WTC11 (cell line): Measurements from ENCODE around the gene SOWAHB. TPM values are rescaled to one million over a fixed set of nuclear protein-coding genes. Genes with fewer than 3 reads are reported as not detected.

ENCODE experiments used
- ATAC-seq: fragments of 200-7000 bp; cut with Tn5 transposase; 2 replicates; pipeline ENCODE4 v1.10.0; 2021; ENCODE audit warnings: mild to moderate bottlenecking, moderate library complexity
- CTCF ChIA-PET: fragments of 300-600 bp; sonication (Branson Sonifier 250); formaldehyde crosslinking; loops from one replicate; lab custom pipeline; 2021; ENCODE audit warnings: antibody characterized with exemption; lab: Charles Lee
- POLR2A ChIA-PET: fragments of 350-600 bp; sonication (Branson Sonifier 250); formaldehyde crosslinking; loops from one replicate; lab custom pipeline; 2021; ENCODE audit warnings: antibody characterized with exemption; lab: Charles Lee
- DNase-seq: peaks from one replicate; pipeline ENCODE4 v3.0.0; 2021; ENCODE audit warnings: low spot score
- H3K27ac Mint-ChIP-seq: 2 replicates; pipeline ENCODE4 v1.8.0; 2021; ENCODE audit warnings: mixed read lengths
- H3K27me3 Mint-ChIP-seq: 2 replicates; pipeline ENCODE4 v1.8.0; 2021; ENCODE audit warnings: low read depth, mild to moderate bottlenecking, moderate library complexity, mixed read lengths
- H3K36me3 Mint-ChIP-seq: 2 replicates; pipeline ENCODE4 v1.8.0; 2021; ENCODE audit warnings: mixed read lengths
- H3K4me1 Mint-ChIP-seq: 2 replicates; pipeline ENCODE4 v1.8.0; 2022; ENCODE audit warnings: mixed read lengths
- H3K4me3 Mint-ChIP-seq: 2 replicates; pipeline ENCODE4 v1.8.0; 2021; ENCODE audit warnings: mild to moderate bottlenecking, moderate library complexity, mixed read lengths
- H3K9me3 Mint-ChIP-seq: 2 replicates; pipeline ENCODE4 v1.8.0; 2021; ENCODE audit warnings: mixed read lengths
- AFF4 ChIP-seq: sonication (generic); formaldehyde crosslinking; IDR thresholded peaks from 2 replicates; pipeline ENCODE4 v1.8.1; 2023; ENCODE audit warnings: mild to moderate bottlenecking, missing genetic modification reagents, borderline replicate concordance
- ATF6 ChIP-seq: sonication (generic); formaldehyde crosslinking; IDR thresholded peaks from 2 replicates; pipeline ENCODE4 v1.8.1; 2023; ENCODE audit warnings: mild to moderate bottlenecking, missing genetic modification reagents
- CBFB ChIP-seq: sonication (generic); formaldehyde crosslinking; IDR thresholded peaks from 2 replicates; pipeline ENCODE4 v1.8.1; 2022; ENCODE audit warnings: mild to moderate bottlenecking, low read depth, missing genetic modification reagents
- CREB1 ChIP-seq: sonication (generic); formaldehyde crosslinking; IDR thresholded peaks from 2 replicates; pipeline ENCODE4 v1.8.0; 2023; ENCODE audit warnings: mild to moderate bottlenecking, missing genetic modification reagents
- CREM ChIP-seq: sonication (generic); formaldehyde crosslinking; IDR thresholded peaks from 2 replicates; pipeline ENCODE4 v1.8.1; 2022; ENCODE audit warnings: mild to moderate bottlenecking, missing genetic modification reagents, moderate library complexity
- FOXJ3 ChIP-seq: sonication (generic); formaldehyde crosslinking; IDR thresholded peaks from 2 replicates; pipeline ENCODE4 v1.9.0; 2021; ENCODE audit warnings: missing genetic modification reagents, mild to moderate bottlenecking, borderline replicate concordance
- JAZF1 ChIP-seq: fragments of 250-450 bp; sonication (Bioruptor Pico); IDR thresholded peaks from 2 replicates; pipeline ENCODE4 v1.9.0; 2021; ENCODE audit warnings: moderate library complexity, mild to moderate bottlenecking, inconsistent platforms
- JUN ChIP-seq: sonication (generic); formaldehyde crosslinking; IDR thresholded peaks from 2 replicates; pipeline ENCODE4 v1.8.0; 2023; ENCODE audit warnings: mild to moderate bottlenecking, missing genetic modification reagents
- MLX ChIP-seq: sonication (generic); formaldehyde crosslinking; IDR thresholded peaks from 2 replicates; pipeline ENCODE4 v1.8.1; 2023; ENCODE audit warnings: mild to moderate bottlenecking, missing genetic modification reagents, moderate library complexity
- MYBL2 ChIP-seq: sonication (generic); formaldehyde crosslinking; IDR thresholded peaks from 2 replicates; pipeline ENCODE4 v1.8.1; 2023; ENCODE audit warnings: mild to moderate bottlenecking, moderate library complexity, missing genetic modification reagents
- NFYB ChIP-seq: sonication (generic); formaldehyde crosslinking; conservative IDR thresholded peaks from 2 replicates; pipeline ENCODE4 v1.8.0; 2022; ENCODE audit warnings: low read depth, missing genetic modification reagents
- NR2C2 ChIP-seq: sonication (generic); formaldehyde crosslinking; IDR thresholded peaks from 2 replicates; pipeline ENCODE4 v1.8.0; 2022; ENCODE audit warnings: mild to moderate bottlenecking, missing genetic modification reagents
- STAT6 ChIP-seq: sonication (generic); formaldehyde crosslinking; conservative IDR thresholded peaks from 2 replicates; pipeline ENCODE4 v1.8.1; 2023; ENCODE audit warnings: mild to moderate bottlenecking, low read depth, missing genetic modification reagents, moderate library complexity
- ZMAT4 ChIP-seq: fragments of 250-450 bp; sonication (Bioruptor Pico); IDR thresholded peaks from 2 replicates; pipeline ENCODE4 v1.9.0; 2021; ENCODE audit warnings: mild to moderate bottlenecking
- ZNF423 ChIP-seq: fragments of 250-450 bp; sonication (Bioruptor Pico); IDR thresholded peaks from 2 replicates; pipeline ENCODE4 v2.1.2; 2022; ENCODE audit warnings: mild to moderate bottlenecking, moderate library complexity
- ZNF425 ChIP-seq: fragments of 250-450 bp; sonication (Bioruptor Pico); conservative IDR thresholded peaks from 2 replicates; pipeline ENCODE4 v1.9.0; 2021; ENCODE audit warnings: mild to moderate bottlenecking
- ZNF671 ChIP-seq: fragments of 250-450 bp; sonication (Bioruptor Pico); IDR thresholded peaks from 2 replicates; pipeline ENCODE4 v1.8.0; 2021; ENCODE audit warnings: mild to moderate bottlenecking
- total RNA-seq: library from RNA; stranded (reverse); gene quantifications from 3 replicates; pipeline ENCODE4 v1.2.3, GENCODE V29; 2021
- TF ChIP-seq, protein P1 (sequence below): sonication (generic); formaldehyde crosslinking; IDR thresholded peaks from 2 replicates; pipeline ENCODE4 v1.8.1; 2022; ENCODE audit warnings: mild to moderate bottlenecking, moderate library complexity, missing genetic modification reagents
- TF ChIP-seq, protein P2 (sequence below): fragments of 250-450 bp; sonication (Bioruptor Pico); IDR thresholded peaks from 2 replicates; pipeline ENCODE4 v2.1.2; 2022; ENCODE audit warnings: mild to moderate bottlenecking, moderate library complexity

SOWAHB gene
- total RNA-seq, 1 experiment from 2014 or later = 1.5 TPM

DNA sequence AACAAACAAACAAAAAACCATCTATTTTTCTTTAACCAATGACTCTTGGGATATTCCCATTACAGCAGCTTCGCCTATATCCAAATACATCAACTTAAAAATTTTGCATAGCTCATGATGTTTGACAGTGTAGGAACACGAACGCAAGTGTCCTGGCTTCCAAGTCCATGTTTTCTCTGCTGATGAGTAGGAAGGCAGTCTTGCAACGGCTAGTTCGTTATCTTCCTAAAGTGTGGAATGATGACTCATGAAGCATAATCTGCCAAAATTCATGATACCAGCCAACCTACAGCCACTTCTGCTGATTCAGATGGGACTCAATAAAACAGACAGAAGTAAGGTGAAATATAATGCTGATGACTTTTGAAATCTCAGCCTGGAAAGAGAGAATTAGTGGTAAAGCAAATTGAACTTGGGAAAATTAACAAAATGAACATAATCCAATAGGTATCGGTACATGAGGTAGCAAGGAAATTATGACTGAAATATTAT is 45.2 kb upstream of the SOWAHB start:
- POLR2A ChIA-PET = no interaction called here
- Mint-ChIP-seq H3K36me3 (peaks cover 11% of the 10 kb centered on the region), H3K4me3 (no peak overlapping the region), H3K27ac (no peak overlapping the region), H3K4me1 (peaks cover 11% of the 10 kb centered on the region), H3K27me3 (peaks cover 5% of the 10 kb centered on the region), H3K9me3 (0 out of 2 replicates have a peak, but pooled peaks cover 5% of the 10 kb centered on the region)
- DNase-seq (no peak), ATAC-seq (no peak)
- CTCF ChIA-PET = no interaction called here
- no peak for TF ChIP-seq ATF6 (CRISPR knock-in tag)
- no peak for TF ChIP-seq ZNF671 (CRISPR knock-in tag)
- TF ChIP-seq NFYB (CRISPR knock-in tag) = no peak
- no peak for TF ChIP-seq MYBL2

- H3K4me3 Mint-ChIP-seq = no peak overlapping the region
- H3K4me1 Mint-ChIP-seq = no peaks in the 10 kb centered on the region
- DNase-seq = no peak
- TF ChIP-seq JUN (CRISPR knock-in tag) (no peak), CBFB (CRISPR knock-in tag) (no peak), JAZF1 (CRISPR knock-in tag) (no peak), NR2C2 (no peak), STAT6 (CRISPR knock-in tag) (no peak), ZNF423 (CRISPR knock-in tag) (no peak), CREM (CRISPR knock-in tag) (no peak), FOXJ3 (CRISPR knock-in tag) (no peak), CREB1 (CRISPR knock-in tag) (no peak), AFF4 (CRISPR knock-in tag) (no peak), ZMAT4 (CRISPR knock-in tag) (no peak), ZNF425 (no peak), MLX (CRISPR knock-in tag) (no peak)
- TF ChIP-seq, protein P1, sequence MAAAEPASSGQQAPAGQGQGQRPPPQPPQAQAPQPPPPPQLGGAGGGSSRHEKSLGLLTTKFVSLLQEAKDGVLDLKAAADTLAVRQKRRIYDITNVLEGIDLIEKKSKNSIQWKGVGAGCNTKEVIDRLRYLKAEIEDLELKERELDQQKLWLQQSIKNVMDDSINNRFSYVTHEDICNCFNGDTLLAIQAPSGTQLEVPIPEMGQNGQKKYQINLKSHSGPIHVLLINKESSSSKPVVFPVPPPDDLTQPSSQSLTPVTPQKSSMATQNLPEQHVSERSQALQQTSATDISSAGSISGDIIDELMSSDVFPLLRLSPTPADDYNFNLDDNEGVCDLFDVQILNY (CRISPR knock-in tag) = no peak
- TF ChIP-seq, protein P2, sequence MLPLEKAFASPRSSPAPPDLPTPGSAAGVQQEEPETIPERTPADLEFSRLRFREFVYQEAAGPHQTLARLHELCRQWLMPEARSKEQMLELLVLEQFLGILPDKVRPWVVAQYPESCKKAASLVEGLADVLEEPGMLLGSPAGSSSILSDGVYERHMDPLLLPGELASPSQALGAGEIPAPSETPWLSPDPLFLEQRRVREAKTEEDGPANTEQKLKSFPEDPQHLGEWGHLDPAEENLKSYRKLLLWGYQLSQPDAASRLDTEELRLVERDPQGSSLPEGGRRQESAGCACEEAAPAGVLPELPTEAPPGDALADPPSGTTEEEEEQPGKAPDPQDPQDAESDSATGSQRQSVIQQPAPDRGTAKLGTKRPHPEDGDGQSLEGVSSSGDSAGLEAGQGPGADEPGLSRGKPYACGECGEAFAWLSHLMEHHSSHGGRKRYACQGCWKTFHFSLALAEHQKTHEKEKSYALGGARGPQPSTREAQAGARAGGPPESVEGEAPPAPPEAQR = no peak
- TF ChIP-seq, all 79 proteins: peak for 0
- no peak for ATAC-seq
- Mint-ChIP-seq H3K27ac (no peak overlapping the region), H3K9me3 (peaks cover 12% of the 10 kb centered on the region), H3K27me3 (no peaks in the 10 kb centered on the region), H3K36me3 (peaks cover 11% of the 10 kb centered on the region)
- CTCF ChIA-PET = interaction anchor here (0.7 kb wide), 1 partner anchor 155 kb away, joined by 4 read pairs; no protein-coding TSS in a partner anchor
- POLR2A ChIA-PET = no interaction called here
Measured at GRCh38 chr4:76939184-76939583, 41.2 kb upstream of the SOWAHB start.
